IMR-90 (cell line): Measurements from ENCODE around the gene DISC1. TPM values are rescaled to one million over a fixed set of nuclear protein-coding genes. Genes with fewer than 3 reads are reported as not detected.

ENCODE experiments used
- ATAC-seq: fragments of 200-7000 bp; cut with Tn5 transposase; 2 replicates; pipeline ENCODE4 v1.9.1; 2020; ENCODE audit warnings: low read depth, mild to moderate bottlenecking, moderate library complexity
- BruUV-seq: library from RNA; stranded (reverse); fragments of 400-500 nt; replicated peaks from 2 replicates; lab custom pipeline; 2021; lab: Mats Ljungman, UMichigan
- CTCF ChIA-PET: fragments of 300-600 bp; formaldehyde crosslinking; extraction: SDS; loops from one replicate; lab custom pipeline; 2021; ENCODE audit warnings: antibody characterized with exemption; lab: Yijun Ruan, JAX
- POLR2A ChIA-PET: fragments of 300-600 bp; sonication (Branson Sonifier 250); formaldehyde crosslinking; loops from one replicate; lab custom pipeline; 2022; ENCODE audit warnings: antibody characterized with exemption; ENCODE audit not compliant: unreplicated experiment; lab: Charles Lee
- DNase-seq: peaks from one replicate; pipeline ENCODE4 v3.0.0; 2013
- H2AFZ ChIP-seq: replicated peaks from 2 replicates; pipeline ENCODE3; 2013; ENCODE audit warnings: low read length, mild to moderate bottlenecking; ENCODE audit not compliant: poor library complexity
- H2AK5ac ChIP-seq: 2 replicates; pipeline ENCODE4 v1.6.1; 2013; ENCODE audit warnings: low read depth, low read length, inconsistent platforms
- H2AK9ac ChIP-seq: replicated peaks from 2 replicates; pipeline ENCODE3; 2013; ENCODE audit warnings: mild to moderate bottlenecking, low read depth, low read length, moderate library complexity; ENCODE audit not compliant: poor library complexity
- H2BK120ac ChIP-seq: 2 replicates; pipeline ENCODE4 v1.6.1; 2013; ENCODE audit warnings: low read depth, low read length, inconsistent platforms
- H2BK15ac ChIP-seq: 3 replicates; pipeline ENCODE4 v1.6.1; 2013; ENCODE audit warnings: low read depth, low read length, inconsistent platforms
- H2BK20ac ChIP-seq: 2 replicates; pipeline ENCODE4 v1.6.1; 2013; ENCODE audit warnings: low read depth, mild to moderate bottlenecking, inconsistent platforms, low read length, moderate library complexity
- H2BK5ac ChIP-seq: 2 replicates; pipeline ENCODE4 v1.6.1; 2013; ENCODE audit warnings: mild to moderate bottlenecking, low read depth, low read length, inconsistent platforms; ENCODE audit not compliant: poor library complexity, severe bottlenecking
- H3K14ac ChIP-seq: replicated peaks from 2 replicates; pipeline ENCODE4 v1.6.1; 2013; ENCODE audit warnings: low read depth, low read length, inconsistent platforms
- H3K18ac ChIP-seq: 2 replicates; pipeline ENCODE4 v1.6.1; 2013; ENCODE audit warnings: low read depth, low read length, control low read depth
- H3K23ac ChIP-seq: 2 replicates; pipeline ENCODE4 v1.6.1; 2013; ENCODE audit warnings: low read depth, low read length, inconsistent platforms
- H3K27ac ChIP-seq: 2 replicates; pipeline ENCODE4 v1.5.1; 2013; ENCODE audit warnings: mild to moderate bottlenecking, control low read depth, low read length; ENCODE audit not compliant: insufficient read depth
- H3K27me3 ChIP-seq: 2 replicates; pipeline ENCODE4 v1.6.1; 2013; ENCODE audit warnings: low read length; ENCODE audit not compliant: control insufficient read depth, insufficient read depth
- H3K36me3 ChIP-seq: 2 replicates; pipeline ENCODE4 v1.6.1; 2013; ENCODE audit warnings: low read length, mixed read lengths; ENCODE audit not compliant: control insufficient read depth, insufficient read depth
- H3K4ac ChIP-seq: 2 replicates; pipeline ENCODE4 v1.6.1; 2013; ENCODE audit warnings: low read depth, low read length, inconsistent platforms
- H3K4me1 ChIP-seq: 2 replicates; pipeline ENCODE4 v1.6.1; 2013; ENCODE audit warnings: low read length, mixed read lengths; ENCODE audit not compliant: control insufficient read depth, insufficient read depth
- H3K4me2 ChIP-seq: 2 replicates; pipeline ENCODE4 v1.6.1; 2013; ENCODE audit warnings: low read depth, mild to moderate bottlenecking, control low read depth, low read length, moderate library complexity
- H3K4me3 ChIP-seq: 2 replicates; pipeline ENCODE4 v1.5.1; 2013; ENCODE audit warnings: low read depth, mild to moderate bottlenecking, control low read depth, low read length, moderate library complexity; ENCODE audit not compliant: insufficient read depth
- H3K56ac ChIP-seq: 2 replicates; pipeline ENCODE4 v1.6.1; 2013; ENCODE audit warnings: low read length, inconsistent platforms; ENCODE audit not compliant: insufficient read depth; ENCODE audit errors: extremely low read depth
- H3K79me1 ChIP-seq, 2 experiments: 2 replicates each; pipeline ENCODE4 v1.6.1; 2013; ENCODE audit warnings: low read length in 2 of 2, inconsistent platforms in 1 of 2, low read depth in 1 of 2
- H3K9ac ChIP-seq: 2 replicates; pipeline ENCODE4 v1.6.1; 2013; ENCODE audit warnings: low read depth, low read length, control low read depth
- H3K9me1 ChIP-seq: 2 replicates; pipeline ENCODE4 v1.6.1; 2013; ENCODE audit warnings: low read length, inconsistent platforms; ENCODE audit not compliant: insufficient read depth
- H3K9me3 ChIP-seq: 2 replicates; pipeline ENCODE4 v1.6.1; 2013; ENCODE audit warnings: low read length; ENCODE audit not compliant: control insufficient read depth, insufficient read depth
- H4K20me1 ChIP-seq: 2 replicates; pipeline ENCODE4 v1.6.1; 2013; ENCODE audit warnings: low read length, inconsistent platforms; ENCODE audit not compliant: insufficient read depth
- H4K5ac ChIP-seq: 2 replicates; pipeline ENCODE4 v1.6.1; 2013; ENCODE audit warnings: mild to moderate bottlenecking, low read depth, low read length, control low read depth
- H4K8ac ChIP-seq, 2 experiments: 2 replicates each; pipeline ENCODE4 v1.6.1; 2013; ENCODE audit warnings: low read depth in 2 of 2, low read length in 2 of 2, control low read depth in 1 of 2, inconsistent platforms in 1 of 2
- H4K91ac ChIP-seq: 2 replicates; pipeline ENCODE4 v1.6.1; 2013; ENCODE audit warnings: low read depth, low read length, inconsistent platforms; ENCODE audit not compliant: insufficient read depth
- BHLHE40 ChIP-seq: fragments of 150-350 bp; IDR thresholded peaks from 2 replicates; pipeline ENCODE4 v1.6.1; 2016; ENCODE audit warnings: mild to moderate bottlenecking, low read depth, low read length
- CEBPB ChIP-seq: IDR thresholded peaks from 2 replicates; pipeline ENCODE4 v1.6.1; 2012; ENCODE audit warnings: low read depth, low read length, improper control_type of control experiment
- CHD1 ChIP-seq: IDR thresholded peaks from 2 replicates; pipeline ENCODE4 v1.6.1; 2012; ENCODE audit warnings: low read depth, low read length, improper control_type of control experiment
- FOS ChIP-seq: fragments of 150-350 bp; IDR thresholded peaks from 2 replicates; pipeline ENCODE4 v1.6.1; 2016; ENCODE audit warnings: low read depth, low read length
- MAFK ChIP-seq: IDR thresholded peaks from 2 replicates; pipeline ENCODE4 v1.6.1; 2012; ENCODE audit warnings: low read depth, low read length, improper control_type of control experiment
- MAZ ChIP-seq: IDR thresholded peaks from 2 replicates; pipeline ENCODE4 v1.6.1; 2012; ENCODE audit warnings: low read depth, mild to moderate bottlenecking, low read length, improper control_type of control experiment, moderate library complexity, borderline replicate concordance
- MXI1 ChIP-seq: IDR thresholded peaks from 2 replicates; pipeline ENCODE4 v1.6.1; 2012; ENCODE audit warnings: low read depth, mild to moderate bottlenecking, low read length, moderate library complexity, borderline replicate concordance
- NFE2L2 ChIP-seq: fragments of 150-350 bp; IDR thresholded peaks from 2 replicates; pipeline ENCODE4 v1.6.1; 2016; ENCODE audit warnings: low read depth, mild to moderate bottlenecking, low read length
- POLR2A ChIP-seq: IDR thresholded peaks from 2 replicates; pipeline ENCODE4 v1.6.1; 2012; ENCODE audit warnings: mild to moderate bottlenecking, low read depth, low read length
- RAD21 ChIP-seq: IDR thresholded peaks from 2 replicates; pipeline ENCODE4 v1.6.1; 2012; ENCODE audit warnings: low read length, improper control_type of control experiment
- RCOR1 ChIP-seq: IDR thresholded peaks from 2 replicates; pipeline ENCODE4 v1.6.1; 2012; ENCODE audit warnings: mild to moderate bottlenecking, low read length, improper control_type of control experiment; ENCODE audit not compliant: insufficient replicate concordance
- RFX5 ChIP-seq: IDR thresholded peaks from 2 replicates; pipeline ENCODE4 v1.8.0; 2012; ENCODE audit warnings: low read depth, mild to moderate bottlenecking, low read length, moderate library complexity
- SMC3 ChIP-seq: fragments of 150-350 bp; IDR thresholded peaks from 2 replicates; pipeline ENCODE4 v1.6.1; 2016; ENCODE audit warnings: low read depth, mild to moderate bottlenecking, antibody characterized with exemption, low read length, moderate library complexity
- USF2 ChIP-seq: fragments of 150-350 bp; IDR thresholded peaks from 2 replicates; pipeline ENCODE4 v1.6.1; 2017; ENCODE audit warnings: mild to moderate bottlenecking, antibody characterized with exemption, low read length, low read depth
- WGBS, 2 experiments: methylation state at CpG; one replicate each; pipeline versions ENCODE4 v1.1.5 to v1.1.7; 2013; ENCODE audit warnings: missing lambda C conversion rate in 2 of 2; ENCODE audit not compliant: insufficient read length in 1 of 2; ENCODE audit errors: extremely low coverage in 2 of 2; 5-methylcytosine and 5-hydroxymethylcytosine counted together
- dilution Hi-C: fragments of 300-500 bp; cut with HindIII; formaldehyde crosslinking; loops from one replicate; pipeline ENCODE4 v1.14.3; 2018; ENCODE audit warnings: low sequenced_read_pairs; ENCODE audit not compliant: unreplicated experiment
- in situ Hi-C: fragments of 300-500 bp; cut with MboI; formaldehyde crosslinking; loops from 3 replicates; pipeline ENCODE4 v1.14.3; 2019; ENCODE audit warnings: low sequenced_read_pairs, inconsistent platforms, mixed read lengths
- intact Hi-C: fragments of 100-400 bp; cut with micrococcal nuclease; formaldehyde crosslinking; loops from 2 replicates; pipeline ENCODE4 v1.10.0; 2022
- polyA plus RNA-seq, 3 experiments: library from polyadenylated mRNA; depleted of rRNA; stranded (reverse); fragments of >200 nt; gene quantifications; 2 replicates each; pipeline ENCODE4 v1.2.3, GENCODE V29; 2012; ENCODE audit warnings: low replicate concordance in 1 of 3
- total RNA-seq: library from RNA; depleted of rRNA; stranded (reverse); fragments of >200 nt; gene quantifications from 2 replicates; pipeline ENCODE4 v1.2.3, GENCODE V29; 2012
- TF ChIP-seq, protein P1 (sequence below): conservative IDR thresholded peaks from 2 replicates; pipeline ENCODE4 v1.5.1; 2012; ENCODE audit warnings: mild to moderate bottlenecking, low read depth, low read length, improper control_type of control experiment
- TF ChIP-seq, protein P2 (sequence below): fragments of 150-350 bp; IDR thresholded peaks from 2 replicates; pipeline ENCODE4 v1.6.1; 2016; ENCODE audit warnings: low read depth, mild to moderate bottlenecking, low read length, moderate library complexity, borderline replicate concordance

Gene DISC1
- total and polyA plus RNA-seq, 2 of the 4 experiments (the other 2 are of a cell fraction): 2.2 to 7.0 TPM

DNA sequence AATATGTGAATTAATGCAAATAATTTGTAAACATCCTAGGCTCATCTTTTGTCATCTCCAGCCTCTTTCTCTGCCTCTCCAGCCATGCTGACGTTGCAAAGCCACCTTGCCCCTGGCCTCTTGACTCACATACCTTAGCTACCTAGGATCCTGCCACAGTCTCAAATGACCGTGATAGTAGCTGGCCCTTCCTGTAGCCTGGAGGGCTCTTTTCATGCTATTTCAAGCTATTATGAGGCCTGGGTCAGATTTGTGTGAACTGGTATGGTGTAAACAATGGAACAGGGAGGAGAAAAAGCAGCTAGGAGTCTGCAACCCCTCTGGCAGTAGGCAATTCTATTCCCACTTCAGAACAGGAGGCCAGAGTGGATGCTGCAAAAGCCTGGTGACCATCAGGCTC is 337.7 kb downstream of the DISC1 start:
- Histone ChIP-seq H3K9me3 (no peaks in the 10 kb centered on the region), H2BK20ac (no peak overlapping the region), H3K23ac (no peak overlapping the region), H3K27me3 (no peaks in the 10 kb centered on the region), H4K91ac (no peak overlapping the region), H3K36me3 (0 out of 2 replicates have a peak, but pooled peaks cover 2% of the 10 kb centered on the region), H4K20me1 (no peaks in the 10 kb centered on the region), H3K18ac (no peak overlapping the region), H2AK5ac (no peak overlapping the region), H3K79me1 (no peaks in the 10 kb centered on the region), H2BK15ac (no peak overlapping the region), H3K27ac (no peak overlapping the region), H3K4ac (no peak overlapping the region), H4K8ac (no peak overlapping the region), H3K4me1 (no peaks in the 10 kb centered on the region), H4K5ac (no peak overlapping the region), H3K9me1 (no peaks in the 10 kb centered on the region; the same call in 1 of the 2 replicates), H3K4me3 (no peak overlapping the region), H3K9ac (no peak overlapping the region), H2AFZ (no peak overlapping the region), H3K14ac (no peak overlapping the region), H3K56ac (no peak overlapping the region), H2BK5ac (no peak overlapping the region), H3K4me2 (no peak overlapping the region), H2BK120ac (no peak overlapping the region), H2AK9ac (no peak overlapping the region)
- intact Hi-C loops (no loop called here), in situ Hi-C loops (no loop called here), dilution Hi-C loops (no loop called here)
- TF ChIP-seq MXI1: no peak
- no peak for TF ChIP-seq SMC3
- TF ChIP-seq NFE2L2: no peak
- no peak for TF ChIP-seq RAD21
- TF ChIP-seq, protein P1, sequence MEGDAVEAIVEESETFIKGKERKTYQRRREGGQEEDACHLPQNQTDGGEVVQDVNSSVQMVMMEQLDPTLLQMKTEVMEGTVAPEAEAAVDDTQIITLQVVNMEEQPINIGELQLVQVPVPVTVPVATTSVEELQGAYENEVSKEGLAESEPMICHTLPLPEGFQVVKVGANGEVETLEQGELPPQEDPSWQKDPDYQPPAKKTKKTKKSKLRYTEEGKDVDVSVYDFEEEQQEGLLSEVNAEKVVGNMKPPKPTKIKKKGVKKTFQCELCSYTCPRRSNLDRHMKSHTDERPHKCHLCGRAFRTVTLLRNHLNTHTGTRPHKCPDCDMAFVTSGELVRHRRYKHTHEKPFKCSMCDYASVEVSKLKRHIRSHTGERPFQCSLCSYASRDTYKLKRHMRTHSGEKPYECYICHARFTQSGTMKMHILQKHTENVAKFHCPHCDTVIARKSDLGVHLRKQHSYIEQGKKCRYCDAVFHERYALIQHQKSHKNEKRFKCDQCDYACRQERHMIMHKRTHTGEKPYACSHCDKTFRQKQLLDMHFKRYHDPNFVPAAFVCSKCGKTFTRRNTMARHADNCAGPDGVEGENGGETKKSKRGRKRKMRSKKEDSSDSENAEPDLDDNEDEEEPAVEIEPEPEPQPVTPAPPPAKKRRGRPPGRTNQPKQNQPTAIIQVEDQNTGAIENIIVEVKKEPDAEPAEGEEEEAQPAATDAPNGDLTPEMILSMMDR: no peak
- no peak for TF ChIP-seq CHD1
- TF ChIP-seq BHLHE40: no peak
- TF ChIP-seq USF2: no peak
- TF ChIP-seq POLR2A: no peak
- TF ChIP-seq MAFK: no peak
- no peak for TF ChIP-seq RFX5
- TF ChIP-seq CEBPB: no peak
- no peak for TF ChIP-seq RCOR1
- no peak for TF ChIP-seq MAZ
- TF ChIP-seq, protein P2, sequence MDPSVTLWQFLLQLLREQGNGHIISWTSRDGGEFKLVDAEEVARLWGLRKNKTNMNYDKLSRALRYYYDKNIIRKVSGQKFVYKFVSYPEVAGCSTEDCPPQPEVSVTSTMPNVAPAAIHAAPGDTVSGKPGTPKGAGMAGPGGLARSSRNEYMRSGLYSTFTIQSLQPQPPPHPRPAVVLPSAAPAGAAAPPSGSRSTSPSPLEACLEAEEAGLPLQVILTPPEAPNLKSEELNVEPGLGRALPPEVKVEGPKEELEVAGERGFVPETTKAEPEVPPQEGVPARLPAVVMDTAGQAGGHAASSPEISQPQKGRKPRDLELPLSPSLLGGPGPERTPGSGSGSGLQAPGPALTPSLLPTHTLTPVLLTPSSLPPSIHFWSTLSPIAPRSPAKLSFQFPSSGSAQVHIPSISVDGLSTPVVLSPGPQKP: no peak
- TF ChIP-seq FOS: no peak
- DNase-seq (no peak), ATAC-seq (no peak)
- no CpG with 5 or more reads among the region's 2 CpGs for WGBS, 2 experiments
- CTCF ChIA-PET: no interaction called here
- no TSS peak for BruUV-seq
- POLR2A ChIA-PET: no interaction called here
